Posterior cingulate gyrus (tissue), 11 donors: ENCODE data around the gene MMP24OS.

ENCODE experiments used
- DNase-seq, 10 donors: peaks; one replicate each; pipeline versions ENCODE4 v3.0.0 to v3.0.0-alpha.2; 2020 to 2021; ENCODE audit warnings: mixed read lengths in 3 of 10
- intact Hi-C: fragments of 100-400 bp; cut with DNase I; formaldehyde crosslinking; loops from one replicate; pipeline ENCODE4 v1.15.1; 2023

The MMP24OS gene

GRCh38 chr20:35226884-35227681 is 50.8 kb downstream of the MMP24OS start:
- intact Hi-C loops = no loop called here
- peak in 7 of 10 donors; percentile 22 to 86 (median 33) for DNase-seq
